Middle frontal gyrus (tissue), 1 donor: ENCODE measurements around the gene SLC2A10.

Experiments used
- DNase-seq: peaks from one replicate; pipeline ENCODE4 v3.0.0-alpha.2; 2015; ENCODE audit warnings: low spot score; ENCODE audit errors: extremely low spot score

Gene SLC2A10

GRCh38 chr20:46682063-46682821 lies 27.2 kb upstream of the SLC2A10 start:
- no peak for DNase-seq

GRCh38 chr20:46683011-46683667 lies 26.3 kb upstream of the SLC2A10 start:
- no peak for DNase-seq

- no peak for DNase-seq
Measured at GRCh38 chr20:46683668-46683938, 25.8 kb upstream of the SLC2A10 start.

GRCh38 chr20:46683939-46684750 lies 25.3 kb upstream of the SLC2A10 start:
- DNase-seq, result no peak

- DNase-seq, result no peak
Measured at GRCh38 chr20:46688151-46689081, 21.0 kb upstream of the SLC2A10 start.

- DNase-seq, result peak; percentile 97
Measured at GRCh38 chr20:46689082-46689753, 20.2 kb upstream of the SLC2A10 start, which contains the start of gene TP53RK. Gene TP53RK (minus strand): TSS chr20:46689444. CDS start chr20:46689414, 30 bp downstream.

GRCh38 chr20:46689754-46690085 lies 19.7 kb upstream of the SLC2A10 start:
- DNase-seq, result no peak

- no peak for DNase-seq
Measured at GRCh38 chr20:46690219-46691106, 19.0 kb upstream of the SLC2A10 start.

- no peak for DNase-seq
Measured at GRCh38 chr20:46691196-46691595, 18.3 kb upstream of the SLC2A10 start.

- DNase-seq, result no peak
Measured at GRCh38 chr20:46694484-46694883, 15.0 kb upstream of the SLC2A10 start.

- DNase-seq, result no peak
Measured at GRCh38 chr20:46695892-46696291, 13.6 kb upstream of the SLC2A10 start.

- no peak for DNase-seq
Measured at GRCh38 chr20:46696791-46697279, 12.6 kb upstream of the SLC2A10 start.

- DNase-seq, result no peak
Measured at GRCh38 chr20:46698788-46699187, 10.7 kb upstream of the SLC2A10 start.

GRCh38 chr20:46699651-46700359 lies 9.6 kb upstream of the SLC2A10 start:
- no peak for DNase-seq

GRCh38 chr20:46700481-46700880 lies 9.0 kb upstream of the SLC2A10 start:
- no peak for DNase-seq

- DNase-seq, result no peak
Measured at GRCh38 chr20:46701057-46701456, 8.4 kb upstream of the SLC2A10 start.

- DNase-seq, result no peak
Measured at GRCh38 chr20:46701556-46701955, 7.9 kb upstream of the SLC2A10 start.

GRCh38 chr20:46701986-46702385 lies 7.5 kb upstream of the SLC2A10 start:
- DNase-seq, result no peak
